ENCODE measurements around the gene NKD2. TPM values are rescaled to one million over a fixed set of nuclear protein-coding genes. Genes with fewer than 3 reads are reported as not detected.

The NKD2 gene
- total and polyA plus RNA-seq, 9 of the 15 experiments (the other 6 are each of a cell fraction or from before 2014, with no cell fraction given) = 0.09 to 0.64 (median 0.27) TPM; not detected in 5

DNA sequence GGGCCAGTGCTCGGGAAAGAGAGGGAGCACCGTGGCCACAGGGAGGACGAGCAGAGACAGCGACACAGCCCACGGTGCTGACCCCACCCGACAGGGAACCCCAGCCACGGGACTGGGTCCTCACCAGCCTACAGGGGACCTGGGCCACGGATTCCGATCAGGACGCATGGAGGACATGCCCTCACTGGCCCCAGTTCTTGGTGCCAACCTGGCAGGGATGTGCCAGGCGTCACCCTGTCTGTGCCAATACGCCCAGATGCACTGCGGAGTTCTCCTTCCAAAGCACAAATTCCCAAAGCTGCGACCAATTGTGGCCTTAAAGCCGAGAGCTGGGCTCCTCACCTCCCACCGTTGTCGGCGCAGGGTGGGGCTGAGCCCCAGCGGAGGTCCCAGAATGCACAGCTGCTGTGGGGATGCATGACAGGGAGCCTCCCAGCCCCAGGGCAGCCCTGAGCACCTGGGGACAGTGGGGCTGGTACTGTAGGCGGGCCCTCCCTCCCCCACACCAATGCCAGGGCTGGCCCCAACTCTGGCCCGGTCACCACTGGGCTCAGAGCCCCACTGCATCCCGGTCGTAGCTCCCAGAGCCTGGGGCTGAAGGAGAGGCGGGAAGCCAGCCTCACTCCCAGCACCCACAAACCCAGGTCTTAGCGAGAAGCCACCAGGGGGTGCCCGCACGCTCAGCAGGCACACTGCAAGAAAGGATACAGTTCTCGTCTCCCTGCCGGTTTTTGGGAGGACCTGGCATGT, 44.2 kb downstream of the NKD2 start (continued):
- TF ChIP-seq NR2F6 (CRISPR knock-in tag; IDR thresholded peaks at IDR 0.05) = no peak
- no peak for TF ChIP-seq ZNF282 (CRISPR knock-in tag; IDR thresholded peaks at IDR 0.05)
- no peak for TF ChIP-seq GTF2A2 (tag; IDR thresholded peaks at IDR 0.05)
- TF ChIP-seq YY1 (IDR thresholded peaks at IDR 0.05; ENCODE audit: borderline replicate concordance in 1 of 3, control insufficient read depth in 1 of 3, extremely low read depth in 1 of 3, insufficient read depth in 3 of 3, insufficient read length in 1 of 3, insufficient replicate concordance in 2 of 3, low read depth in 1 of 3, low read length in 2 of 3) = no peak
- TF ChIP-seq ETV6 (IDR thresholded peaks at IDR 0.05; ENCODE audit: borderline replicate concordance in 1 of 2, low read depth in 2 of 2, low read length in 1 of 2) = no peak
- TF ChIP-seq ETV6 (CRISPR knock-in tag; IDR thresholded peaks at IDR 0.05; ENCODE audit: borderline replicate concordance) = no peak
- TF ChIP-seq POLR3A (IDR thresholded peaks at IDR 0.05; ENCODE audit: borderline replicate concordance, extremely low read depth, insufficient read depth, insufficient read length) = no peak
- TF ChIP-seq, protein P1, sequence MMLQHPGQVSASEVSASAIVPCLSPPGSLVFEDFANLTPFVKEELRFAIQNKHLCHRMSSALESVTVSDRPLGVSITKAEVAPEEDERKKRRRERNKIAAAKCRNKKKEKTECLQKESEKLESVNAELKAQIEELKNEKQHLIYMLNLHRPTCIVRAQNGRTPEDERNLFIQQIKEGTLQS (IDR thresholded peaks at IDR 0.05) = no peak
- TF ChIP-seq, protein P1 (CRISPR knock-in tag; conservative IDR thresholded peaks at IDR 0.05) = no peak
- TF ChIP-seq ZNF395 (CRISPR knock-in tag; IDR thresholded peaks at IDR 0.05) = no peak
- no peak for TF ChIP-seq FOXA1 (IDR thresholded peaks at IDR 0.05; ENCODE audit: borderline replicate concordance)
- TF ChIP-seq THAP12 (CRISPR knock-in tag; IDR thresholded peaks at IDR 0.05) = no peak
- no peak for TF ChIP-seq MCM5 (IDR thresholded peaks at IDR 0.05; ENCODE audit: low read depth)
- TF ChIP-seq ZHX1 (conservative IDR thresholded peaks at IDR 0.05; ENCODE audit: low read length) = no peak
- TF ChIP-seq ZNF57 (CRISPR knock-in tag; IDR thresholded peaks at IDR 0.05) = no peak
- TF ChIP-seq FOXP1 (CRISPR knock-in tag; IDR thresholded peaks at IDR 0.05) = no peak
- TF ChIP-seq CTCF (IDR thresholded peaks at IDR 0.05 in 2 of 3, conservative IDR thresholded peaks at IDR 0.05 in 1 of 3; ENCODE audit: insufficient read depth in 2 of 3, low read depth in 1 of 3, low read length in 3 of 3) = peak; percentile 57 to 69 (median 61)

Data from K562 (cell line).